Activated naive CD4-positive, alpha-beta T cell treated with anti-CD3 and anti-CD28 coated beads, Interleukin-2, amount 10 ng/mL, durations not matched to agents 5 hours and 36 hours (primary cell): ENCODE results near the gene NMNAT1. TPM values are rescaled to one million over a fixed set of nuclear protein-coding genes. Genes with fewer than 3 reads are reported as not detected.

Experiments
- microRNA-seq: library from miRNA; unstranded; fragments of <30 nt; microRNA quantifications from one replicate; pipeline ENCODE4 v1.2.0, GENCODE V29; 2022; ENCODE audit warnings: borderline microRNAs expressed, borderline replicate concordance
- total RNA-seq, 2 experiments: library from RNA; stranded (reverse); gene quantifications; one replicate each; pipeline ENCODE4 v1.2.3, GENCODE V29; 2021

The NMNAT1 gene
- total RNA-seq, result 1 to 10 TPM; 7.1 to 7.5 TPM

DNA sequence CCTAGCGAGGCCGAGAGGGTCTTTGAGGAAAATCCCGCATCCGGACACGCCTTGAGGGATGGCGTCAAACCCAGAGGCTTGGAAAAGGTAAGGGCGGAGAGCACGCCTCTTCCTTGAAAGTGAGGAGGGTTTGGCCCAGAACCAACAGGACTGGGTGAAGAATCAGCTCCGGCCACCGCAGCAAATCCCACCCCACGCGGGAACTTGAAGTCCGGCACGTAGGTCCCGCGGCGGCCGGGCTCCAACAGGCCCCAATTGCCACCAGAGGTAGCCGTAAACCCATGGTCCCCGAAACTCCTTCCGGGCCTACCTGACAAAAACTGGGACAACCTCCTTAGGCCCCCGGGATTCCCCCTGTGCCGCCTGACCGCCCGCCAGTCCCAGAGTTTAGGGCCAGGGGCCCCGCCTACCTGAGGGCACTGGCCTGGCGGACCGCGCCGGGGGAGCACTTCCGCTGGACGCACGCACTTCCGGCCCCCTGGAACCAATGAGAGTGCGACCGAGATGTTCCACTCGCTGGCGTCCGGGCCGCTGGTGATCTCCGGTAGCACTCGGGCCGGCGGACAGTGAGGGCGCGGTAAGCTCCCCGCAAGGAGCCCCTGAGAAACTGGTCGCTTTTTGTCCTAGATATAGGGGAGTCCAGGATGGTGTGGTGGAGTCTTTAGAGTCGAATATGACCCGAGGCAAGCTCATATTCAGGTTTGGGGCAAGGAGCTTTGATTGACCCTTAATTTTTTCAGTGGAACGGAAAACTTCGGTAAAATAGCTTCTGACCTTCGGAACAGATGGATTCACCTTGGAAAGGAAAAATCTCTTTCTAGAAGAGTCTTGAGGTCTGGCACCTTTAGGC is at the start of gene NMNAT1, which contains the start of gene LZIC:
TSS of gene NMNAT1 (plus strand) at position 537 of the 850 bp plus-strand sequence. CDS start 28,599 bp downstream, outside the sequence.
TSS of gene LZIC (minus strand) at position 453 of the 850 bp plus-strand sequence. CDS start 6,772 bp downstream, outside the sequence.

DNA sequence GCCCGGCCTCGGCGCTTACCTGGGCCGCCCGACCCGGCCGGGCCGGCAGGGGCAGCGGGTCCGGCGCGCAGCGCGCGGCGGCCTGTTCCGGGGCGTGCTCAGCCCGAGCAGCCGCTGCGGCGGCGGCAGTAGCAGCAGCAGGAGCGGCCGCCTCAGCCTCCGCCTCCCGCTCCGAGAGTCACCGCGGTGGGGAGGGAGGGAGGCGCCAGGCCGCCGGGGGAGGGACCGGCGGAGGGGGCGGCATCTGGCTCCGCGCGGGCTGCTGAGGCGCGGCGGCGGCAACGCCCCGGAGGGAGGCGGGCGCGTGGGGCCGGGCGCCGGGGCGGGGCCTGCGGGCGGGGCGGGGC is 33.2 kb upstream of the NMNAT1 start, which contains the start of gene CTNNBIP1:
TSS of gene CTNNBIP1 (minus strand) at position 194 of the 347 bp plus-strand sequence. CDS start 38,205 bp downstream, outside the sequence.

DNA sequence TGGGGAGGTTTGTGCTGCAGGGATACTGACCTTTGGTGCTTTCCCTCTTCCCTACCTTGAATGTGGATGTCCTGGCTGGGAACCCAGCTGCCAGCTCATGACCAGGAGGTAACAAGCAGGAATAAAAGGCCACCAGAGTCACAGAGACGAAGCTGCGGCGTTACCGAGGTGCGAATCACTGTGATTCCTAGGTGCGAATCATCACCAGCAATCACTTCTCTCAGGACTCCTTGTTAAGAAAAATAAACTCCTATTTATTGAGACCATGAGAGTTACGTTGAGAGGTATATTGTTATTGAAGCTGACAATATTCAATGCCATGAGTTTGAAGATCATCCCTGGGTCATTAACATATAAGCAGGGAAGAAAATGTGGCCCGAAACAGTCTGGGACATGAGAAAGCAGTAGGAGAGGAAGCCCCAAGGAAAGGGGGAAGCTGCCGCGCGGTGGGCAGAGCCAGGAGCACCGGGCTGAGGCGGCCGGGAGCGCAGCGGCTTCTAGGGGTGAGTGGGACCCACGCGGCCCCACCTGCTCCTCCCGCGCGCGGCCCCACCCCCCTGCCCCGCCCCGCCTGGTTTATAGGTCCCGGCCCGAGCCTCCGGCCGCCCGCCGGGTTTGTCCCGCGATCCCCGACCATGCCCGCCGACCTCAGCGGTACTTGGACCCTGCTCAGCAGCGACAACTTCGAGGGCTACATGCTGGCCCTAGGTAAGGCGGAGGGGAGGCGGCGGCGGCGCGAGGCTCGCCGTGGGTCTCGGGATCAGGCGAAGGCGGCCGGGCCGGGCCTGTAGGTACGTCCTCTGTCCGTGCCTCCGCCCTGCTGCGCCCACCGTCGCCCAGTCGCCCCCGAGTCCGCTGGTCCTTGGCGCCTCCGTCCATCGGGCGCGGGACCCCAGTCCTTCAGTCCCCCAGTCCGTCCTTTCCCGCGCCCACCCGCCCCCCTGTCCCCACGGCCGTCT is 53.6 kb downstream of the NMNAT1 start, which contains the start of gene RBP7:
TSS of gene RBP7 (plus strand) at position 605 of the 959 bp plus-strand sequence. CDS start at position 636, 31 bp downstream.

DNA sequence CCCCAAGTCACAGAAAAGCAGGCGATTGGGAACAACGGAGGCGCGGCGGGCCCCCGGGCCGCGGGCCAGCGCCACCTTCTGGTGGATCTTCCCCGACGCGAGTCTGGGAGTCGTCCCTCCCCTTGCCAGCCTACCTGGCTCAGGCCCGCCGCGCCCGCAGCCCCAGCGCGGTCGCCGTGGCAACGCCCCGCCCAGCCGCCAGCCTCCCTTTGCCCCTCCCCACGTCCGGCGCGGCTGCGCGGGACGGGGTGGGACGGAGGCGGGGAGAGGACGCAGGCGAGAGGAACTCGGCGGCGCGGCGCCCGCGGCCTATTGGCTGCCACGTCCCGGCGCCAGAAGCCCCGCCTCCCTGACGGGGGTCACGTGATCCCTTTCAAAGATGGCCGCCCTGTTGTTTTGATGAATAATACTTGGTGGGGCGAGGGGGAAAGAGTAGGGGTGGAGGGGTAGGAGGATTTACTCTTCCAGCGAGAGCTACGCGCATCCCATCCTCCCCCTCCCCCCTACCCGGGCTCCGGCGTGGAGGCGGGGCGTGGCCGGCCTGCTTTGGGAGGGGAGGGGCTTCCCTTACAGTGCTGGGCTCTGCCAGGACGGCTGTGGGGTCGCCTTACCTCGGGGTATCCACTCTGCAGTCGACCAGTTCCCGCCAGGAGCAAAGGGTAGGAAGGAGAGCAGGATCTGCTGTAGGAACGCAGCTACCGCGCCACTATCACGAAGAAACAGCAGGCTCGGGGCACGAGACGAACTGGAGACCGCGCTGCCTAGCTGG is 89.5 kb downstream of the NMNAT1 start, which contains the start of gene UBE4B:
TSS of gene UBE4B (plus strand) at position 369 of the 769 bp plus-strand sequence. CDS start 713 bp downstream, outside the sequence.

Small RNAs within 50 kb of the gene (microRNA-seq; reads per million reads assigned to microRNA genes)
- not detected for gene MIR5697

Other genes starting within 250 kb of the NMNAT1 start
- 100 to 1,000 TPM in 1 of 2 experiments, 10 to 100 TPM in 1; 96.0 to 101 TPM for gene CLSTN1, start 119.5 kb upstream of the NMNAT1 start, total RNA-seq
- gene CTNNBIP1, start 33.2 kb upstream of the NMNAT1 start, total RNA-seq, result 10 to 100 TPM; 11.0 to 11.5 TPM
- 10 to 100 TPM; 27.9 to 28.6 TPM for gene LZIC, start 84 bp upstream of the NMNAT1 start, total RNA-seq
- not detected for gene RBP7, start 53.8 kb downstream of the NMNAT1 start, total RNA-seq
- 10 to 100 TPM; 30.2 to 31.6 TPM for gene UBE4B, start 89.5 kb downstream of the NMNAT1 start, total RNA-seq